Measurements from ENCODE around the gene REG1A. TPM values are rescaled to one million over a fixed set of nuclear protein-coding genes. Genes with fewer than 3 reads are reported as not detected.

REG1A gene
- total and polyA plus RNA-seq, 4 donors = 2.3 to 9.2 (median 4.7) TPM; not detected in 1

DNA sequence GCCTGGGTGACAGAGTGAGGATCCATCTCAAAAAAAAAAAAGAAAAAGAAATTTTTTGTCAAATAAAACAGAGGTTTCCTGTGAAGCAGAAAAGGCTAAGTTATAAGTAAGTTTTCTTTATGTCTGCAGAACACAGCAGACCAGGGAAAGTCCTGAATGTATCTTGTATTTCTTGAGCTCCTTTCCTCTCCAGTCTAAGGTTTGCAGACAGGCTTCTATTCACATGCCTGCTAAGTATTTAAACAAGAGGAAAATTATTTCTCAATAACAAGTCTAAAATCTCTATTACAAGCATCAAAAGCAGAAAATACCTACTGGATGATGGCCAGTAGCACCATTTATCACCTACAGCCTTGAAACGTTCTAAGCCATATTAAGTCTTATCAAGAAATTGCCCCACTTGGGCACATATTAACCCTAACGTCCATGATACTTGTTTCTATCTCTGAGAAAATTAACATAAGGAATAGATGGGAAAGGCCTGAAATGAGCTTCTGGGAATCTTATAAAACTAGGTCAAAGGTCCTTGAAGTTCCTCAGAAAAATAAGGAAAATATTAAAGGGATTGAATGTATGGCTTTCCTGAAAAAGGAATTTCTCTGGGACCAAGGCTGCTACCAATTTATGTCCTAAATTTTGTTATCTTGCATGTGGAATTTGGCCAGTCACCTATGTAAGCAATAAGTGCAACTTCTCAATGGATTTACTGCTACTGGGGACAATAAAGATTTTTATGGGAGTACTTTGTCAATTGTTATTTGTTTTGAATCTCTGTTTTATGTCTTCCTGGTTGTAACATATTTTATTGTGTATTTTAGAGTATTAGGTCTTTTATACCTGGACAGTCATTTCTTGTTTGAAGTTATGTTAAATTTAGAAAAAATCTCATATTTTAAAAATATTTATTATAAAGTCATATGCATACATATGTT, 3.0 kb upstream of the REG1A start:
- H3K27ac ChIP-seq (ENCODE audit: low read depth in 1 of 2, low read length in 1 of 2) = no peak overlapping the region
- H3K9me3 ChIP-seq (ENCODE audit: control insufficient read depth in 4 of 4, insufficient read depth in 3 of 4, low read length in 3 of 4) = peaks cover 0 to 4% (median 0%) of the 10 kb centered on the region in 4 donors
- no peak for ATAC-seq (ENCODE audit: insufficient read depth, low FRiP score)
- H3K36me3 ChIP-seq (ENCODE audit: control insufficient read depth in 4 of 4, insufficient read depth in 4 of 4, low read length in 4 of 4) = no peaks in the 10 kb centered on the region
- TF ChIP-seq, protein P1, sequence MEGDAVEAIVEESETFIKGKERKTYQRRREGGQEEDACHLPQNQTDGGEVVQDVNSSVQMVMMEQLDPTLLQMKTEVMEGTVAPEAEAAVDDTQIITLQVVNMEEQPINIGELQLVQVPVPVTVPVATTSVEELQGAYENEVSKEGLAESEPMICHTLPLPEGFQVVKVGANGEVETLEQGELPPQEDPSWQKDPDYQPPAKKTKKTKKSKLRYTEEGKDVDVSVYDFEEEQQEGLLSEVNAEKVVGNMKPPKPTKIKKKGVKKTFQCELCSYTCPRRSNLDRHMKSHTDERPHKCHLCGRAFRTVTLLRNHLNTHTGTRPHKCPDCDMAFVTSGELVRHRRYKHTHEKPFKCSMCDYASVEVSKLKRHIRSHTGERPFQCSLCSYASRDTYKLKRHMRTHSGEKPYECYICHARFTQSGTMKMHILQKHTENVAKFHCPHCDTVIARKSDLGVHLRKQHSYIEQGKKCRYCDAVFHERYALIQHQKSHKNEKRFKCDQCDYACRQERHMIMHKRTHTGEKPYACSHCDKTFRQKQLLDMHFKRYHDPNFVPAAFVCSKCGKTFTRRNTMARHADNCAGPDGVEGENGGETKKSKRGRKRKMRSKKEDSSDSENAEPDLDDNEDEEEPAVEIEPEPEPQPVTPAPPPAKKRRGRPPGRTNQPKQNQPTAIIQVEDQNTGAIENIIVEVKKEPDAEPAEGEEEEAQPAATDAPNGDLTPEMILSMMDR (IDR thresholded peaks at IDR 0.05; ENCODE audit: control extremely low read depth, extremely low read depth) = no peak
- DNase-seq = no peak
- no peaks in the 10 kb centered on the region for H3K4me1 ChIP-seq (ENCODE audit: control insufficient read depth in 5 of 5, insufficient read depth in 5 of 5, low read length in 5 of 5)
- H3K9ac ChIP-seq (ENCODE audit: insufficient read depth in 1 of 2, low read length in 2 of 2) = no peak overlapping the region
- WGBS, 2 donors = 54 to 73% methylated on average over 2 of the region's 2 CpGs
- no peaks in the 10 kb centered on the region for H3K27me3 ChIP-seq (ENCODE audit: control insufficient read depth in 3 of 3, insufficient read depth in 3 of 3, low read length in 2 of 3)
- H3K4me3 ChIP-seq = no peak overlapping the region

DNA sequence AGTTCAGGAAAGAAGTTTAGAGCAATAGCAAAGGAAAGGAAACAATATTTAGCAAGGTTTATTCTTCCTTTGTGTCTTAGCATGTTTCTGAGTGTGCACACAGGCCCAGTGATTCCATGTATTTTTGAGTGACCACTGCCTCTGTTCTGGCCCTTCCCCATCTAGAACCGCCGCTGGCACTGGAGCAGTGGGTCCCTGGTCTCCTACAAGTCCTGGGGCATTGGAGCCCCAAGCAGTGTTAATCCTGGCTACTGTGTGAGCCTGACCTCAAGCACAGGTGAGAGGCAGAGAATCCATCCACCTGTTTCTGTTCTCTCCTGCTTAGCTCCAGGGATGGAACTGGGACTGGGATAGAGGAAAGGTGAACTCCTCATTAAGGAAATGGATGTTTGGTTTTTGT, 2.4 kb downstream of the REG1A start:
- ATAC-seq (ENCODE audit: insufficient read depth, low FRiP score) (no peak), DNase-seq (no peak)
- Histone ChIP-seq H3K9me3 (ENCODE audit: control insufficient read depth in 4 of 4, insufficient read depth in 3 of 4, low read length in 3 of 4) (peaks cover 0 to 2% (median 0%) of the 10 kb centered on the region in 4 donors), H3K4me1 (ENCODE audit: control insufficient read depth in 5 of 5, insufficient read depth in 5 of 5, low read length in 5 of 5) (no peaks in the 10 kb centered on the region), H3K27me3 (ENCODE audit: control insufficient read depth in 3 of 3, insufficient read depth in 3 of 3, low read length in 2 of 3) (no peaks in the 10 kb centered on the region), H3K27ac (ENCODE audit: low read depth in 1 of 2, low read length in 1 of 2) (no peak overlapping the region), H3K9ac (ENCODE audit: insufficient read depth in 1 of 2, low read length in 2 of 2) (no peak overlapping the region), H3K4me3 (no peak overlapping the region), H3K36me3 (ENCODE audit: control insufficient read depth in 4 of 4, insufficient read depth in 4 of 4, low read length in 4 of 4) (no peaks in the 10 kb centered on the region)
- TF ChIP-seq, protein P1 (IDR thresholded peaks at IDR 0.05; ENCODE audit: control extremely low read depth, extremely low read depth) = no peak
- 94 to 96% methylated on average over 2 of the region's 2 CpGs for WGBS, 2 donors

DNA sequence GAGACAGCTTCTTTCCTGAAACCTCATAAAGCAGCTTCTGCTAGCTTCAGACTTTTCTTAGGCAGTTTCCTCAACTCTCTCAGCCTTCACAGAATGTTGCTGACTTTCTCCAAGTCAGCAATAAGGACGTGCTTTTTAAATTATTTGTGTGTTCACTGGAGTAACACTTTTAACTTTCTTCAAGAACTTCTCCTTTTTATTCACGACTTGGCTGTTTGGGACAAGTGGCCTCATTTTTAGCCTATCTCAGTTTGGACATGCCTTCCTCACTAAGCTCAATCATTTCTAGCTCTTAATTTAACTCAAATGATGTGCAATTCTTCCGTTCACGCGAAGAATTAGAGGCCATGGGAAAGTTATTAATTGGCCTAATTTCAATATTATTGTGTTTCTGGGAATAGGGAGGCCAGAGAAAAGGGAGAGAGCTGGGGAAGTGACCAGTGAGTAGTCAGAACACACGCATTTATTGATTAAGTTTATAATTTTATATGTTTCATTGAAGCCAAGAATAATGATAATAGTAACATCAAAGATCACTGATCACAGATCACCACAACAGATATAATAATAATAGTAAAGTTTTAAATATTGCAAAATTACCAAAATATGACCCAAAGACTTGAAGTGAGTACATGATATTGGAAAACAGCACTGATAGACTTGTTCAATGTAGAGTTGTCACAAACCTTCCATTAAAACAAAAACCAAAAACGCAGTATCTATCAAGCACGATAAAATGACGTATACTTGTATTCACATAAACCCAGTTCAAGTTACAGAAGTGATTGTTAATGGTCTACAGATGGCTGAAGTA, 4.8 kb downstream of the REG1A start:
- Histone ChIP-seq H3K4me1 (ENCODE audit: control insufficient read depth in 5 of 5, insufficient read depth in 5 of 5, low read length in 5 of 5) (no peaks in the 10 kb centered on the region), H3K9me3 (ENCODE audit: control insufficient read depth in 4 of 4, insufficient read depth in 3 of 4, low read length in 3 of 4) (peaks cover 0 to 2% (median 0%) of the 10 kb centered on the region in 4 donors), H3K4me3 (no peak overlapping the region), H3K27ac (ENCODE audit: low read depth in 1 of 2, low read length in 1 of 2) (no peak overlapping the region), H3K9ac (ENCODE audit: insufficient read depth in 1 of 2, low read length in 2 of 2) (no peak overlapping the region), H3K36me3 (ENCODE audit: control insufficient read depth in 4 of 4, insufficient read depth in 4 of 4, low read length in 4 of 4) (no peaks in the 10 kb centered on the region), H3K27me3 (ENCODE audit: control insufficient read depth in 3 of 3, insufficient read depth in 3 of 3, low read length in 2 of 3) (no peaks in the 10 kb centered on the region)
- WGBS, 2 donors = 60 to 66% methylated on average over 9 of the region's 9 CpGs
- no peak for ATAC-seq (ENCODE audit: insufficient read depth, low FRiP score)
- TF ChIP-seq, protein P1 (IDR thresholded peaks at IDR 0.05; ENCODE audit: control extremely low read depth, extremely low read depth) = no peak
- DNase-seq = no peak
